ENCODE measurements around the gene LMO4. TPM values are rescaled to one million over a fixed set of nuclear protein-coding genes. Genes with fewer than 3 reads are reported as not detected.
A peak's percentile ranks its signal among the peaks of the same experiment; 100 is the strongest.

Gene LMO4
- total and polyA plus RNA-seq, 2 of the 13 experiments (the other 11 are each of a cell fraction or from before 2014, with no cell fraction given): 19.3 to 49.9 TPM

DNA sequence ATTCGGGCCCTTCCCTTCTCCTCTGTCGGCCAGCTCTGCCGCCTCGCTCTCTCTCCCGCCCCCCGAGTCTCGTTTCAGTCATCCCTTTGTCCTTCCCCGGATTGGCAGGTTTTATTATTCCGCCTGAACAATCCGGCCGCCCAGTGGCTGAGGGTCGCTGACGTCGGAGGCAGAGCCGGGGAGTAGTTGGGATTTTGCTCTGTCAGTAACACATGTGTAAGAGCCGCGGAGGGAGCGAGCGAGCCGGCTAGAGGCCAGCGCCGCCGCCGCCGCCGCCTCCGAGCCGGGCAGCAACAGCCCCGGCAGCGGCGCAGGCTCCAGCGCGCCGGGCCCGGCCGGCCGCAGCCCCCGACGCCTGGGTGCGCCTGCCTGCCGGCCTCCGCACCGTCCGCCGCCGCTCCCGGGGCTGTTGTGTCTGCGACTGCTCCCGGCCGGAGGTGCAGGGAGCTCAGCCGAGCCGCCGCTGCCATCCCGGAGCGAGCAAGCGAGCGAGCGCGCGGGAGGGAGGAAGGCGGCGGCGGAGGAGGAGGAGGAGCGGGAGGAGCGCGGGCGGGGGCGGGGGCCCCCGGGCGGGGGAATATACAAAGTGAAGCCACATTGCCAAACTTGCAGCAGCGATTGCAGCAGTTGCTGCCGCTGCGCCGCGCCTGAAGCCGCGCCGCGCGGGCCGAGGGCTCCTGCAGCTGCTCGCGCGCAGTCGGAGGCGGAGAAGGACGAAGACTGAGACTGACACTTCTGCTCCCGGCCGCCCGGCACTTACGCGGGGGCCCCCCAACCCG, at the start of gene LMO4 (continued):
- TF ChIP-seq ATAD3A (CRISPR knock-in tag; IDR thresholded peaks at IDR 0.05) (no peak), EHMT2 (IDR thresholded peaks at IDR 0.05; ENCODE audit: borderline replicate concordance, low read depth, low read length) (no peak), RXRB (CRISPR knock-in tag; IDR thresholded peaks at IDR 0.05; ENCODE audit: borderline replicate concordance) (no peak), SIX1 (CRISPR knock-in tag; IDR thresholded peaks at IDR 0.05; ENCODE audit: borderline replicate concordance) (no peak), PRPF4 (IDR thresholded peaks at IDR 0.05; ENCODE audit: low read depth, low read length, poor library complexity, severe bottlenecking) (no peak), KLF15 (CRISPR knock-in tag; IDR thresholded peaks at IDR 0.05; ENCODE audit: borderline replicate concordance) (no peak), DMTF1 (CRISPR knock-in tag; IDR thresholded peaks at IDR 0.05) (no peak), STAT5B (CRISPR knock-in tag; IDR thresholded peaks at IDR 0.05) (no peak), PHF5A (CRISPR knock-in tag; IDR thresholded peaks at IDR 0.05; ENCODE audit: low read depth, unreplicated experiment) (no peak), MTA3 (CRISPR knock-in tag; IDR thresholded peaks at IDR 0.05) (no peak), DDIT3 (CRISPR knock-in tag; IDR thresholded peaks at IDR 0.05) (no peak), KLF9 (CRISPR knock-in tag; IDR thresholded peaks at IDR 0.05; ENCODE audit: low read depth) (no peak), ZNF10 (CRISPR knock-in tag; IDR thresholded peaks at IDR 0.05; ENCODE audit: borderline replicate concordance, low read depth) (no peak), SPEN (CRISPR knock-in tag; IDR thresholded peaks at IDR 0.05; ENCODE audit: low read depth) (0 out of 2 replicates have a peak, but pooled peaks have one; percentile 12), RFXANK (CRISPR knock-in tag; IDR thresholded peaks at IDR 0.05) (no peak), ZSCAN21 (CRISPR knock-in tag; IDR thresholded peaks at IDR 0.05; ENCODE audit: borderline replicate concordance) (no peak), CEBPZ (IDR thresholded peaks at IDR 0.05; ENCODE audit: low read length) (no peak), ZNF235 (CRISPR knock-in tag; IDR thresholded peaks at IDR 0.05; ENCODE audit: borderline replicate concordance) (no peak; the same call in 1 of the 2 replicates), EEA1 (CRISPR knock-in tag; IDR thresholded peaks at IDR 0.05; ENCODE audit: borderline replicate concordance) (no peak)
- TF ChIP-seq, protein P1, sequence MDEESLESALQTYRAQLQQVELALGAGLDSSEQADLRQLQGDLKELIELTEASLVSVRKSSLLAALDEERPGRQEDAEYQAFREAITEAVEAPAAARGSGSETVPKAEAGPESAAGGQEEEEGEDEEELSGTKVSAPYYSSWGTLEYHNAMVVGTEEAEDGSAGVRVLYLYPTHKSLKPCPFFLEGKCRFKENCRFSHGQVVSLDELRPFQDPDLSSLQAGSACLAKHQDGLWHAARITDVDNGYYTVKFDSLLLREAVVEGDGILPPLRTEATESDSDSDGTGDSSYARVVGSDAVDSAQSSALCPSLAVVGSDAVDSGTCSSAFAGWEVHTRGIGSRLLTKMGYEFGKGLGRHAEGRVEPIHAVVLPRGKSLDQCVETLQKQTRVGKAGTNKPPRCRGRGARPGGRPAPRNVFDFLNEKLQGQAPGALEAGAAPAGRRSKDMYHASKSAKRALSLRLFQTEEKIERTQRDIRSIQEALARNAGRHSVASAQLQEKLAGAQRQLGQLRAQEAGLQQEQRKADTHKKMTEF (CRISPR knock-in tag; IDR thresholded peaks at IDR 0.05): peak; percentile 65
- TF ChIP-seq, protein P2, sequence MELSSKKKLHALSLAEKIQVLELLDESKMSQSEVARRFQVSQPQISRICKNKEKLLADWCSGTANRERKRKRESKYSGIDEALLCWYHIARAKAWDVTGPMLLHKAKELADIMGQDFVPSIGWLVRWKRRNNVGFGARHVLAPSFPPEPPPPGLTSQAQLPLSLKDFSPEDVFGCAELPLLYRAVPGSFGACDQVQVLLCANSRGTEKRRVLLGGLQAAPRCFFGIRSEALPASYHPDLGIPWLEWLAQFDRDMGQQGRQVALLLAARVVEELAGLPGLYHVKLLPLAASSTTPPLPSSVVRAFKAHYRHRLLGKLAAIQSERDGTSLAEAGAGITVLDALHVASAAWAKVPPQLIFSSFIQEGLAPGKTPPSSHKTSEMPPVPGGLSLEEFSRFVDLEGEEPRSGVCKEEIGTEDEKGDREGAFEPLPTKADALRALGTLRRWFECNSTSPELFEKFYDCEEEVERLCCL (CRISPR knock-in tag; IDR thresholded peaks at IDR 0.05; ENCODE audit: borderline replicate concordance): no peak
